K562 (cell line): ENCODE results near the gene TBC1D12. TPM values are rescaled to one million over a fixed set of nuclear protein-coding genes. Genes with fewer than 3 reads are reported as not detected.

Experiments
- ATAC-seq: fragments of 200-7000 bp; cut with Tn5 transposase; 3 replicates; pipeline ENCODE4 v1.9.1; 2020; ENCODE audit warnings: moderate library complexity
- BruUV-seq: library from RNA; stranded (reverse); fragments of 400-500 nt; replicated peaks from 2 replicates; lab custom pipeline; 2021; lab: Mats Ljungman, UMichigan
- CTCF ChIA-PET: fragments of 300-600 bp; formaldehyde crosslinking; extraction: SDS; loops from one replicate; lab custom pipeline; 2021; ENCODE audit warnings: low intra/inter-chr PET ratio; lab: Yijun Ruan, JAX
- POLR2A ChIA-PET: fragments of 300-600, 350-650 bp; sonication (Branson Sonifier 250); formaldehyde crosslinking; extraction: SDS; loops from one replicate; lab custom pipeline; 2021; ENCODE audit warnings: antibody characterized with exemption, inconsistent platforms; lab: Yijun Ruan, JAX
- DNase-seq, 4 experiments: peaks; one replicate each; pipeline versions ENCODE4 v3.0.0 to v3.0.0-alpha.2; 2011 to 2018; ENCODE audit warnings: low spot score in 3 of 4, mixed read lengths in 3 of 4; ENCODE audit errors: extremely low read depth in 1 of 4
- FAIRE-seq: peaks from 2 replicates; lab custom pipeline; 2011; peaks lifted over from hg19 to GRCh38; lab: Jason Lieb, UNC
- H2AFZ ChIP-seq: 2 replicates; pipeline ENCODE4 v1.6.0; 2011; ENCODE audit warnings: low read depth, low read length, control low read depth, inconsistent platforms
- H3K27ac ChIP-seq: fragments of 200-600 bp; 3 replicates; pipeline ENCODE4 v1.8.0; 2011; ENCODE audit warnings: low read depth, mild to moderate bottlenecking, control low read depth, inconsistent platforms, low read length, moderate library complexity, mixed read lengths; ENCODE audit errors: extremely low read depth
- H3K27me3 ChIP-seq, 2 experiments: fragments of 300-600 bp in 1 of 2; 2 replicates in 1 of 2; 3 replicates in 1 of 2; pipeline versions ENCODE4 v1.6.0 to v1.8.0; 2011; ENCODE audit warnings: inconsistent platforms in 2 of 2, low read length in 2 of 2, mild to moderate bottlenecking in 1 of 2, mixed read lengths in 1 of 2, moderate library complexity in 1 of 2; ENCODE audit not compliant: control insufficient read depth in 2 of 2, insufficient read depth in 2 of 2
- H3K36me3 ChIP-seq: fragments of 300-600 bp; 3 replicates; pipeline ENCODE4 v1.8.0; 2011; ENCODE audit warnings: mild to moderate bottlenecking, low read length, inconsistent platforms; ENCODE audit not compliant: control insufficient read depth, insufficient read depth
- H3K4me1 ChIP-seq, 2 experiments: fragments of 200-600 bp in 1 of 2; replicated peaks in 1 of 2; 2 replicates in 1 of 2; 3 replicates in 1 of 2; pipeline versions ENCODE4 v1.5.1 to v1.8.0; 2011; ENCODE audit warnings: inconsistent platforms in 2 of 2, low read length in 2 of 2, mild to moderate bottlenecking in 1 of 2, mixed read lengths in 1 of 2, moderate library complexity in 1 of 2; ENCODE audit not compliant: control insufficient read depth in 2 of 2, insufficient read depth in 2 of 2
- H3K4me2 ChIP-seq: 2 replicates; pipeline ENCODE4 v1.6.1; 2011; ENCODE audit warnings: low read length, control low read depth, inconsistent platforms, mixed read lengths; ENCODE audit not compliant: insufficient read depth
- H3K4me3 ChIP-seq: fragments of 200-600 bp; sonication (generic), shearing (Covaris generic); 2 replicates; pipeline ENCODE4 v1.5.1; 2016; ENCODE audit warnings: control low read depth, inconsistent platforms
- H3K79me2 ChIP-seq: fragments of 200-600 bp; 3 replicates; pipeline ENCODE4 v1.8.0; 2011; ENCODE audit warnings: low read length, inconsistent platforms; ENCODE audit not compliant: control insufficient read depth, insufficient read depth
- H3K9ac ChIP-seq, 2 experiments: 2 replicates each; pipeline versions ENCODE4 v1.6.0 to v1.6.1; 2011; ENCODE audit warnings: low read depth in 2 of 2, low read length in 2 of 2, control low read depth in 1 of 2, inconsistent platforms in 1 of 2, mild to moderate bottlenecking in 1 of 2, mixed read lengths in 1 of 2; ENCODE audit not compliant: insufficient read depth in 1 of 2
- H3K9me1 ChIP-seq: one replicate; pipeline ENCODE4 v1.6.0; 2011; ENCODE audit warnings: inconsistent platforms, mild to moderate bottlenecking, low read length, moderate library complexity; ENCODE audit not compliant: control insufficient read depth, insufficient read depth
- H3K9me3 ChIP-seq: replicated peaks from 2 replicates; pipeline ENCODE4 v1.5.1; 2011; ENCODE audit warnings: low read depth, low read length, inconsistent platforms; ENCODE audit not compliant: control insufficient read depth, insufficient read depth
- H4K20me1 ChIP-seq: replicated peaks from 2 replicates; pipeline ENCODE4 v1.6.1; 2011; ENCODE audit warnings: low read length, inconsistent platforms, mixed read lengths; ENCODE audit not compliant: control insufficient read depth, insufficient read depth
- CBX3 ChIP-seq, 2 experiments: IDR thresholded peaks; 1 replicate in 1 of 2; 2 replicates in 1 of 2; pipeline ENCODE4 v1.6.1; 2012; ENCODE audit warnings: inconsistent platforms in 2 of 2, low read length in 2 of 2, borderline replicate concordance in 1 of 2, control low read depth in 1 of 2
- EP400 ChIP-seq: fragments of 450-650 bp; IDR thresholded peaks from 2 replicates; pipeline ENCODE4 v1.6.1; 2017; ENCODE audit warnings: antibody characterized with exemption, mild to moderate bottlenecking, moderate library complexity
- KAT2B ChIP-seq: IDR thresholded peaks from one replicate; pipeline ENCODE4 v1.6.1; 2012; ENCODE audit warnings: low read depth, mild to moderate bottlenecking, control low read depth, inconsistent platforms, low read length, moderate library complexity
- KDM5B ChIP-seq: fragments of 200-600 bp; sonication (generic); IDR thresholded peaks from 2 replicates; pipeline ENCODE4 v1.6.1; 2012; ENCODE audit warnings: low read depth, mild to moderate bottlenecking, moderate library complexity, low read length, control low read depth, inconsistent platforms; ENCODE audit not compliant: insufficient replicate concordance
- PHB2 ChIP-seq: fragments of 450-650 bp; IDR thresholded peaks from 2 replicates; pipeline ENCODE4 v1.6.1; 2017; ENCODE audit warnings: low read depth
- PTTG1 ChIP-seq: fragments of 450-650 bp; IDR thresholded peaks from 2 replicates; pipeline ENCODE4 v1.6.1; 2016; ENCODE audit warnings: low read depth, mild to moderate bottlenecking, missing genetic modification characterization, missing compliant biosample characterization
- SIX5 ChIP-seq, 2 experiments: IDR thresholded peaks; 2 replicates each; pipeline ENCODE4 v1.6.1; 2011; ENCODE audit warnings: low read length in 2 of 2, borderline replicate concordance in 1 of 2, low read depth in 1 of 2, mild to moderate bottlenecking in 1 of 2, moderate library complexity in 1 of 2; ENCODE audit not compliant: insufficient read depth in 1 of 2
- SMARCA4 ChIP-seq: fragments of 450-650 bp; IDR thresholded peaks from 2 replicates; pipeline ENCODE4 v1.6.1; 2016
- ZNF76 ChIP-seq: fragments of 250-450 bp; sonication (Bioruptor Pico); IDR thresholded peaks from 2 replicates; pipeline ENCODE4 v1.4.0; 2020; ENCODE audit warnings: mild to moderate bottlenecking, moderate library complexity, borderline replicate concordance
- WGBS: fragments of 100-300 bp; shearing (Covaris generic); methylation state at CpG from one replicate; pipeline ENCODE4 v1.1.6; 2016; ENCODE audit warnings: low coverage, mixed read lengths; ENCODE audit not compliant: insufficient coverage; ENCODE audit errors: missing lambda C conversion rate; 5-methylcytosine and 5-hydroxymethylcytosine counted together
- in situ Hi-C: fragments of 300-500 bp; cut with MboI; formaldehyde crosslinking; loops from 4 replicates; pipeline ENCODE4 v1.15.0; 2018; ENCODE audit warnings: inconsistent platforms, mixed read lengths
- intact Hi-C: fragments of 100-400 bp; cut with micrococcal nuclease; formaldehyde crosslinking; loops from 2 replicates; pipeline ENCODE4 v1.14.2; 2022
- polyA plus RNA-seq, 8 experiments: library from polyadenylated mRNA; depleted of rRNA in 4 of 8; stranded (reverse) in 5 of 8; unstranded in 3 of 8; fragments of >200 nt; fragmentation: Nextera tagmentation in 2 of 8; fragmentation: Illumina TruSeq in 1 of 8; extraction: Ambion mirVana in 2 of 8; extraction: Trizol in 1 of 8; gene quantifications; 2 replicates each; pipeline versions ENCODE4 v1.2.1 to v1.2.3, GENCODE V29; 2011 to 2014; ENCODE audit warnings: inconsistent platforms in 1 of 8, missing spikeins in 1 of 8
- total RNA-seq, 7 experiments: library from RNA; depleted of rRNA in 6 of 7; stranded (reverse); fragments of >200 nt in 6 of 7; fragmentation: Illumina TruSeq in 2 of 7; extraction: Trizol in 2 of 7; gene quantifications; 2 replicates each; pipeline versions ENCODE4 v1.2.1 to v1.2.3, GENCODE V29; 2011 to 2021; ENCODE audit warnings: low replicate concordance in 1 of 7
- TF ChIP-seq, protein P1 (sequence below): fragments of 450-650 bp; formaldehyde crosslinking; IDR thresholded peaks from 2 replicates; pipeline ENCODE4 v1.4.0; 2022; ENCODE audit warnings: missing genetic modification characterization
- TF ChIP-seq, protein P2 (sequence below): fragments of 250-450 bp; sonication (Bioruptor Pico); IDR thresholded peaks from 2 replicates; pipeline ENCODE4 v1.4.0; 2020; ENCODE audit warnings: mild to moderate bottlenecking
- TF ChIP-seq, protein P3 (sequence below): sonication (generic); formaldehyde crosslinking; IDR thresholded peaks from 2 replicates; pipeline ENCODE4 v1.8.1; 2023; ENCODE audit warnings: mild to moderate bottlenecking, missing genetic modification reagents
- TF ChIP-seq, protein P4 (sequence below): sonication (generic); formaldehyde crosslinking; IDR thresholded peaks from 2 replicates; pipeline ENCODE4 v1.8.0; 2022; ENCODE audit warnings: missing genetic modification reagents, mild to moderate bottlenecking, borderline replicate concordance

TBC1D12 gene
- total and polyA plus RNA-seq, 9 of the 15 experiments (the other 6 are each of a cell fraction or from before 2014, with no cell fraction given): 2.1 to 6.7 (median 3.9) TPM

DNA sequence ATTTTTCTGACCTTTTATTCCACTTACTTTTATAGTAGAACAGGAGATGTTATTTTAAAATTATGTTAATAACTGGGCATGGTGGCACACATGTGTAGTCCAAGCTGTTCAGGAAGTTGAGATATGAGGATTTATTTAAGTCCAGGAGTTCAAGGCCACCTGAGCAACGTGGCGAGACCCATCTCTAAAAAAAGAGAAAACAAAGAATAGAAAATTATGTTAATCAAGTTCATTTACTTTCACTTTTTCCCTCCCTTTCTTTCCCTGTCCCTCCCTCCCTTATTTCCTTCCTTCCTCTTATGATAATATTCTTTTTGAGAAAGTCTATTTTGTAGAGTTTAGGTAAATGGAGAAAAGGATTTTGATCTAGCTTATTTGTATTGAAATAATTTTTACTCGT is 94.3 kb downstream of the TBC1D12 start:
- intact Hi-C loops: no loop called here
- BruUV-seq: no TSS peak
- TF ChIP-seq KDM5B (no peak), PHB2 (no peak), EP400 (no peak), PTTG1 (no peak), SMARCA4 (no peak), ZNF76 (CRISPR knock-in tag) (no peak), CBX3 (IDR thresholded peaks at IDR 0.05; ENCODE audit: borderline replicate concordance in 1 of 2, low read length in 2 of 2) (no peak), SIX5 (IDR thresholded peaks at IDR 0.05; ENCODE audit: borderline replicate concordance in 1 of 2, insufficient read depth in 1 of 2, low read depth in 1 of 2, low read length in 2 of 2) (no peak), KAT2B (no peak)
- TF ChIP-seq, protein P1, sequence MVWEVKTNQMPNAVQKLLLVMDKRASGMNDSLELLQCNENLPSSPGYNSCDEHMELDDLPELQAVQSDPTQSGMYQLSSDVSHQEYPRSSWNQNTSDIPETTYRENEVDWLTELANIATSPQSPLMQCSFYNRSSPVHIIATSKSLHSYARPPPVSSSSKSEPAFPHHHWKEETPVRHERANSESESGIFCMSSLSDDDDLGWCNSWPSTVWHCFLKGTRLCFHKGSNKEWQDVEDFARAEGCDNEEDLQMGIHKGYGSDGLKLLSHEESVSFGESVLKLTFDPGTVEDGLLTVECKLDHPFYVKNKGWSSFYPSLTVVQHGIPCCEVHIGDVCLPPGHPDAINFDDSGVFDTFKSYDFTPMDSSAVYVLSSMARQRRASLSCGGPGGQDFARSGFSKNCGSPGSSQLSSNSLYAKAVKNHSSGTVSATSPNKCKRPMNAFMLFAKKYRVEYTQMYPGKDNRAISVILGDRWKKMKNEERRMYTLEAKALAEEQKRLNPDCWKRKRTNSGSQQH (CRISPR knock-in tag): no peak
- TF ChIP-seq, protein P2, sequence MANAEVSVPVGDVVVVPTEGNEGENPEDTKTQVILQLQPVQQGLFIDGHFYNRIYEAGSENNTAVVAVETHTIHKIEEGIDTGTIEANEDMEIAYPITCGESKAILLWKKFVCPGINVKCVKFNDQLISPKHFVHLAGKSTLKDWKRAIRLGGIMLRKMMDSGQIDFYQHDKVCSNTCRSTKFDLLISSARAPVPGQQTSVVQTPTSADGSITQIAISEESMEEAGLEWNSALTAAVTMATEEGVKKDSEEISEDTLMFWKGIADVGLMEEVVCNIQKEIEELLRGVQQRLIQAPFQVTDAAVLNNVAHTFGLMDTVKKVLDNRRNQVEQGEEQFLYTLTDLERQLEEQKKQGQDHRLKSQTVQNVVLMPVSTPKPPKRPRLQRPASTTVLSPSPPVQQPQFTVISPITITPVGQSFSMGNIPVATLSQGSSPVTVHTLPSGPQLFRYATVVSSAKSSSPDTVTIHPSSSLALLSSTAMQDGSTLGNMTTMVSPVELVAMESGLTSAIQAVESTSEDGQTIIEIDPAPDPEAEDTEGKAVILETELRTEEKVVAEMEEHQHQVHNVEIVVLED (CRISPR knock-in tag): no peak
- TF ChIP-seq, protein P3, sequence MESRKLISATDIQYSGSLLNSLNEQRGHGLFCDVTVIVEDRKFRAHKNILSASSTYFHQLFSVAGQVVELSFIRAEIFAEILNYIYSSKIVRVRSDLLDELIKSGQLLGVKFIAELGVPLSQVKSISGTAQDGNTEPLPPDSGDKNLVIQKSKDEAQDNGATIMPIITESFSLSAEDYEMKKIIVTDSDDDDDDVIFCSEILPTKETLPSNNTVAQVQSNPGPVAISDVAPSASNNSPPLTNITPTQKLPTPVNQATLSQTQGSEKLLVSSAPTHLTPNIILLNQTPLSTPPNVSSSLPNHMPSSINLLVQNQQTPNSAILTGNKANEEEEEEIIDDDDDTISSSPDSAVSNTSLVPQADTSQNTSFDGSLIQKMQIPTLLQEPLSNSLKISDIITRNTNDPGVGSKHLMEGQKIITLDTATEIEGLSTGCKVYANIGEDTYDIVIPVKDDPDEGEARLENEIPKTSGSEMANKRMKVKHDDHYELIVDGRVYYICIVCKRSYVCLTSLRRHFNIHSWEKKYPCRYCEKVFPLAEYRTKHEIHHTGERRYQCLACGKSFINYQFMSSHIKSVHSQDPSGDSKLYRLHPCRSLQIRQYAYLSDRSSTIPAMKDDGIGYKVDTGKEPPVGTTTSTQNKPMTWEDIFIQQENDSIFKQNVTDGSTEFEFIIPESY (CRISPR knock-in tag): no peak
- TF ChIP-seq, protein P4, sequence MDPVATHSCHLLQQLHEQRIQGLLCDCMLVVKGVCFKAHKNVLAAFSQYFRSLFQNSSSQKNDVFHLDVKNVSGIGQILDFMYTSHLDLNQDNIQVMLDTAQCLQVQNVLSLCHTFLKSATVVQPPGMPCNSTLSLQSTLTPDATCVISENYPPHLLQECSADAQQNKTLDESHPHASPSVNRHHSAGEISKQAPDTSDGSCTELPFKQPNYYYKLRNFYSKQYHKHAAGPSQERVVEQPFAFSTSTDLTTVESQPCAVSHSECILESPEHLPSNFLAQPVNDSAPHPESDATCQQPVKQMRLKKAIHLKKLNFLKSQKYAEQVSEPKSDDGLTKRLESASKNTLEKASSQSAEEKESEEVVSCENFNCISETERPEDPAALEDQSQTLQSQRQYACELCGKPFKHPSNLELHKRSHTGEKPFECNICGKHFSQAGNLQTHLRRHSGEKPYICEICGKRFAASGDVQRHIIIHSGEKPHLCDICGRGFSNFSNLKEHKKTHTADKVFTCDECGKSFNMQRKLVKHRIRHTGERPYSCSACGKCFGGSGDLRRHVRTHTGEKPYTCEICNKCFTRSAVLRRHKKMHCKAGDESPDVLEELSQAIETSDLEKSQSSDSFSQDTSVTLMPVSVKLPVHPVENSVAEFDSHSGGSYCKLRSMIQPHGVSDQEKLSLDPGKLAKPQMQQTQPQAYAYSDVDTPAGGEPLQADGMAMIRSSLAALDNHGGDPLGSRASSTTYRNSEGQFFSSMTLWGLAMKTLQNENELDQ (CRISPR knock-in tag): no peak
- no peak for DNase-seq
- in situ Hi-C loops: no loop called here
- FAIRE-seq: no peak
- Histone ChIP-seq H3K4me1 (no peaks in the 10 kb centered on the region), H3K27ac (no peak overlapping the region), H3K4me2 (no peak overlapping the region), H2AFZ (no peak overlapping the region), H3K9ac (no peak overlapping the region), H4K20me1 (no peaks in the 10 kb centered on the region), H3K36me3 (no peaks in the 10 kb centered on the region), H3K4me3 (no peak overlapping the region), H3K9me1 (no peaks in the 10 kb centered on the region), H3K27me3 (no peaks in the 10 kb centered on the region), H3K9me3 (no peaks in the 10 kb centered on the region), H3K79me2 (no peaks in the 10 kb centered on the region)
- 83% methylated on average over 3 of the region's 3 CpGs for WGBS
- CTCF ChIA-PET: no interaction called here
- POLR2A ChIA-PET: no interaction called here
- ATAC-seq: no peak
